ENCODE measurements around the gene PPP1R26.

The PPP1R26 gene

DNA sequence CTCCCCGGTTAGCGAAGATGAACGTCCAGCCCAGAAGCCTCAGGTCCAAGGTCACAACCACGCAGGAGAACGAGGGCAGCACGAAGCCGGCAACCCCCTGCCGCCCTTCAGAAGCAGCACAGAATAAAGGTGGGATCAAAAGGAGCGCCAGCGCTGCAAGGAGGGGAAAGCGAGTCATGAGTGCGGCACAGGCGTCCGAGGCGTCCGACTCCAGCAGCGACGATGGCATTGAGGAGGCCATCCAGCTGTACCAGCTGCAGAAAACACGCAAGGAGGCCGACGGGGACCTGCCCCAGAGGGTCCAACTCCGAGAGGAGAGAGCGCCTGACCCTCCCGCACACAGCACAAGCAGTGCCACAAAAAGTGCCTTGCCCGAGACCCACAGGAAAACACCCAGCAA lies 5.8 kb downstream of the PPP1R26 start:
- TF ChIP-seq, protein P1, sequence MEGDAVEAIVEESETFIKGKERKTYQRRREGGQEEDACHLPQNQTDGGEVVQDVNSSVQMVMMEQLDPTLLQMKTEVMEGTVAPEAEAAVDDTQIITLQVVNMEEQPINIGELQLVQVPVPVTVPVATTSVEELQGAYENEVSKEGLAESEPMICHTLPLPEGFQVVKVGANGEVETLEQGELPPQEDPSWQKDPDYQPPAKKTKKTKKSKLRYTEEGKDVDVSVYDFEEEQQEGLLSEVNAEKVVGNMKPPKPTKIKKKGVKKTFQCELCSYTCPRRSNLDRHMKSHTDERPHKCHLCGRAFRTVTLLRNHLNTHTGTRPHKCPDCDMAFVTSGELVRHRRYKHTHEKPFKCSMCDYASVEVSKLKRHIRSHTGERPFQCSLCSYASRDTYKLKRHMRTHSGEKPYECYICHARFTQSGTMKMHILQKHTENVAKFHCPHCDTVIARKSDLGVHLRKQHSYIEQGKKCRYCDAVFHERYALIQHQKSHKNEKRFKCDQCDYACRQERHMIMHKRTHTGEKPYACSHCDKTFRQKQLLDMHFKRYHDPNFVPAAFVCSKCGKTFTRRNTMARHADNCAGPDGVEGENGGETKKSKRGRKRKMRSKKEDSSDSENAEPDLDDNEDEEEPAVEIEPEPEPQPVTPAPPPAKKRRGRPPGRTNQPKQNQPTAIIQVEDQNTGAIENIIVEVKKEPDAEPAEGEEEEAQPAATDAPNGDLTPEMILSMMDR (IDR thresholded peaks at IDR 0.05; ENCODE audit: control extremely low read depth, extremely low read depth, low read depth, missing control alignments) = no peak
- no peak for DNase-seq (ENCODE audit: extremely low spot score)
- CTCF ChIA-PET = no interaction called here
- POLR2A ChIA-PET = no interaction called here

DNA sequence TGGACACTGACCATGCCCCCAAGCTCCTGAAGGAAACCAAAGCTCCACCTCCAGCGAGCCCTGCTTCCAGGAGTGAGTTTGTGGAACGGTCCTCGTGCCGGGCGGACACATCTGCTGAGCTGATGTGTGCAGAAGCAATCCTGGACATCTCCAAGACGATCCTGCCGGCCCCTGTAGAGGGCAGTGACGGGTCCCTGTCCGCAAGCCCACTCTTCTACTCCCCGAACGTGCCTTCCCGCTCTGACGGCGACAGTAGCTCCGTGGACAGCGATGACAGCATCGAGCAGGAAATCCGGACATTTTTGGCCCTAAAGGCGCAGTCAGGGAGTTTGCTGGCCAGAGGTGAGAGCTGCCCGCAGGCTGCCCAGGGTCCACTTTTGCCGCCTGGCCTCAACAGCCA lies 6.2 kb downstream of the PPP1R26 start:
- no peak for DNase-seq (ENCODE audit: extremely low spot score)
- TF ChIP-seq, protein P1 (IDR thresholded peaks at IDR 0.05; ENCODE audit: control extremely low read depth, extremely low read depth, low read depth, missing control alignments) = no peak
- POLR2A ChIA-PET = no interaction called here
- CTCF ChIA-PET = no interaction called here

DNA sequence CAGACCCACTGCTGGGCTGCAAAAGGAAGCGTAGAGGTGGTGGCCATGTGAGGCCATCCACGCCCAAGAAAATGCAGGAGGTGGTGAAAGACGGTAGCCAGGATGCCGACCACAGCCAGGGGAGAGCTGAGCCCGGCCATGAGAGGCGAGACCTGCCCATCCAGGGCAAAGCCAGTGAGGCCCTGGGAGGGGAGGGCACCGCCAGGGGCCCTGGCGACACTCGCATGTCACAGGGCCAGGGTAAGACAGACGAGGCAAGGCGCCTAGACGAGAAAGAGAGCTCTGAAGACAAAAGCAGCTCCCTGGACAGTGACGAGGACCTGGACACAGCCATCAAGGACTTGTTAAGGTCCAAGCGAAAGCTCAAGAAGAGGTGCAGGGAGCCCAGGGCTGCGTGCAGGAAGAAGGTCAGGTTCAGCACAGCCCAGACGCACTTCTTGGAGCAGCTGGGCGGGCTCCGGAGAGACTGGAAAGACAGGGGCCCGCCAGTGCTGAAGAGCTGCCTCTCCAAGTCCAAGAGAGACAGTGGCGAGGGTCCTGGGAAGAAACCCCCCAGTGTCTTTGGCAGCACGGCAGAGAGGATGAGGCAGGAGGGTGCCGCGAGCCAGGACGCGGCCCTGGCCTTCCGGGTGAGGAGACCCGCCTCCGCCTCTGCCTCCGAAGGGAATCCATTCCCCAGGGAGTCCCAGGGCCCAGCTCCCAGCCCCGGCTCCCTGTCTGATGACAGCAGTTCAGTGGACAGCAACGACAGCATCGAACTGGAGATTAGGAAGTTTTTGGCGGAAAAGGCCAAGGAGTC lies 6.9 kb downstream of the PPP1R26 start:
- TF ChIP-seq, protein P1 (IDR thresholded peaks at IDR 0.05; ENCODE audit: control extremely low read depth, extremely low read depth, low read depth, missing control alignments) = no peak
- POLR2A ChIA-PET = no interaction called here
- DNase-seq (ENCODE audit: extremely low spot score) = no peak
- CTCF ChIA-PET = no interaction called here

DNA sequence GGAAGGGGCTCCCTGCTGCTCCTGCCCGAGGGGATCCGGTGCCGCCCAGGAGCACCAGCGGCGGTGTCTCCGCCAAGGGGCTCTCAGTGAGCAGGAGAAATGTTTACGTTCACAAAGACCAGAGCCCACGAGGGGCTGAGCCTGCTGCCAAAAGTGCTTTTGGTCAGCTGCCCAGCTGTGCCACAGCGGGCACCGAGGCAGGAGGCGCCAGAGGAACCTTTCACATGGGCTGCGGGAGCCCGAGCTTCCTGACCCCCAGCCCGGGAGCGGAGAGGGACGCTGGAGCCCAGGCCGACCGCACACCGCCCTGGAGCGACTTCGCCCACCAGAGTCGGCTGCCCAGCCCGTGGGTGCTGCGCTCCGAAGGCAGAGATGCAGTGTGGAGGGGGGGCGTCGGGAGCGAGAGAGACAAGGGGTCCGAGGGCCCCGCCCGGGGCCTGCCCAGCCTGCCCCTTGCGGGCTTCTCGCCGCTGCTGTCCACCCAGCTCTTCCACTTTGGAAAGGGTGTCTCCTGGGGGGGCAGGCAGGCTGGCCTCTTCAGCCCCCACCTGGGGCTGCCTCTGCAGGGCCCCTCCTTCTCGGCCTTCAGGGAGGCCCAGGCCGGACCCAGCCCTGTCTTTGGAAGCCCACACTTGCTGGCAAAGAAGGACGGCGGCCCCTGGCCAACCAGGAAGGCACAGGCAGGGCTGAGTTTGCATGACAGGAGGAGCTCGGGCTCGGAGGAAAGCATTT lies 7.9 kb downstream of the PPP1R26 start:
- ChIA-PET POLR2A (no interaction called here), CTCF (no interaction called here)
- DNase-seq (ENCODE audit: extremely low spot score) = no peak
- TF ChIP-seq, protein P1 (IDR thresholded peaks at IDR 0.05; ENCODE audit: control extremely low read depth, extremely low read depth, low read depth, missing control alignments) = no peak

DNA sequence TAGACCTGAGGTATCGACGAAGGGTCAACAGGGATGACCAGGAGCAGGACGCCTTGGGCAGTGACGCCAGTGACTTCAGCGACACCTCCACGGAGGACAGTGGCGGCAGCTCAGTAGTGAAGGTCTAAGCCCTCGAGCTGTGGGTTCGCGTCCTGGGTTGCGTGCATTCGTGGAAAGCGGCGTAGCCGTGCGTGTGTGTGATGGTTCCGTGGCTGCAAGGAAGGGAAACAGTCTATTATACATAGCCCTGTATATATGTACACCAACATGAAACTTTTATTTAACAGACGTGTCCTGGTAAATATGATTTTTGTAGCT lies 8.4 kb downstream of the PPP1R26 start:
- ChIA-PET POLR2A (no interaction called here), CTCF (no interaction called here)
- TF ChIP-seq, protein P1 (IDR thresholded peaks at IDR 0.05; ENCODE audit: control extremely low read depth, extremely low read depth, low read depth, missing control alignments) = no peak
- DNase-seq (ENCODE audit: extremely low spot score) = no peak

DNA sequence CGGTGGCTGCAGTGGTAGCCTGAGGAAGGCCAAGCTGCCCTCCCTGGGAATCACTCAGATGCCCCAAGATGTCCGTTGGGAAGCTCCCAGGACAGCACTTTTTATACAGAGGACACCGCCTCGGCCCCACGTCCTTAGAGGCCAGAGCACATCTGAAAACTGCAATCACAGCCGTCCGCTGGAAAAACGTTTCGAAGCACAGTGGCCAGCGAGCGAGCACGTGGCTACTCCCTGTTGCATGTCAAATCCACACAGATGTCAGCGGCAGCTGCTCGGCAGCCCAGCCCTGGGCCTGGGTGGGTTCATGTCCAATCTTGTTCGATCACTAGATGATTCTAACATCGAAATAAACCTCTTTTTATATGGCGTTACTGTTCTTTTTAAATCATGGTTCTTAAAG lies 8.9 kb downstream of the PPP1R26 start:
- POLR2A ChIA-PET = no interaction called here
- CTCF ChIA-PET = no interaction called here
- TF ChIP-seq, protein P1 (IDR thresholded peaks at IDR 0.05; ENCODE audit: control extremely low read depth, extremely low read depth, low read depth, missing control alignments) = no peak
- no peak for DNase-seq (ENCODE audit: extremely low spot score)
